NOMO-1 treated with DMSO at 0.1 percent for 48 hours (cell line): ENCODE measurements around the gene SMCP.

Experiments
- DNase-seq: peaks from one replicate; lab custom pipeline; 2025; ENCODE audit not compliant: unreplicated experiment; lab: John Stamatoyannopoulos, UW

SMCP gene

GRCh38 chr1:152878042-152878441 is at the start of gene SMCP:
Gene SMCP, plus strand, starts transcription at chr1:152878322. Its CDS starts 6,101 bp downstream, at chr1:152884423.
- no peak for DNase-seq

GRCh38 chr1:152836870-152837269 is 41.3 kb upstream of the SMCP start:
- no peak for DNase-seq

- no peak for DNase-seq
Measured at GRCh38 chr1:152842556-152842955, 35.6 kb upstream of the SMCP start, which contains the start of gene LCE6A. Gene LCE6A, plus strand, starts transcription at chr1:152842856. Its CDS starts 665 bp downstream, at chr1:152843521.

GRCh38 chr1:152855661-152856060 is 22.5 kb upstream of the SMCP start:
- no peak for DNase-seq

GRCh38 chr1:152858062-152858461 is 20.1 kb upstream of the SMCP start:
- DNase-seq = no peak

GRCh38 chr1:152859696-152860095 is 18.4 kb upstream of the SMCP start, which contains the start of gene LCE7A:
Gene LCE7A, plus strand, starts transcription at chr1:152859996. Its CDS starts 702 bp downstream, at chr1:152860698.
- DNase-seq = no peak

- no peak for DNase-seq
Measured at GRCh38 chr1:152860129-152860528, 18.0 kb upstream of the SMCP start.

- DNase-seq = no peak
Measured at GRCh38 chr1:152861374-152861773, 16.7 kb upstream of the SMCP start.

- no peak for DNase-seq
Measured at GRCh38 chr1:152864443-152864842, 13.7 kb upstream of the SMCP start.

GRCh38 chr1:152866321-152866720 is 11.8 kb upstream of the SMCP start:
- no peak for DNase-seq

GRCh38 chr1:152869808-152870419 is 8.2 kb upstream of the SMCP start:
- peak; percentile 48 for DNase-seq

GRCh38 chr1:152870831-152871730 is 7.0 kb upstream of the SMCP start:
- peak; percentile 33 for DNase-seq

- no peak for DNase-seq
Measured at GRCh38 chr1:152871731-152872126, 6.4 kb upstream of the SMCP start.

- DNase-seq = no peak
Measured at GRCh38 chr1:152873495-152873894, 4.6 kb upstream of the SMCP start.

GRCh38 chr1:152876827-152877226 is 1.3 kb upstream of the SMCP start:
- no peak for DNase-seq

GRCh38 chr1:152879559-152880198 is 1.6 kb downstream of the SMCP start:
- no peak for DNase-seq

GRCh38 chr1:152880316-152880715 is 2.2 kb downstream of the SMCP start:
- DNase-seq = no peak

GRCh38 chr1:152880907-152881306 is 2.8 kb downstream of the SMCP start:
- DNase-seq = no peak

GRCh38 chr1:152884085-152884484 is 6.0 kb downstream of the SMCP start:
- DNase-seq = peak; percentile 57

GRCh38 chr1:152884506-152884905 is 6.4 kb downstream of the SMCP start:
- no peak for DNase-seq

GRCh38 chr1:152884966-152885624 is 7.0 kb downstream of the SMCP start:
- no peak for DNase-seq
